SK-MEL-5 (cell line): Measurements from ENCODE around the gene LCOR. TPM values are rescaled to one million over a fixed set of nuclear protein-coding genes. Genes with fewer than 3 reads are reported as not detected.
"Not testable (repeated sequence)": the region's sequence is repeated elsewhere in the genome, so short reads cannot be mapped to it uniquely, and the experiment has no call there.

Experiments used
- DNase-seq: peaks from one replicate; pipeline ENCODE4 v3.0.0-alpha.2; 2016; ENCODE audit warnings: low read depth, low spot score
- in situ Hi-C: cut with HindIII; loops from 2 replicates; pipeline ENCODE4 v1.10.0; 2016; ENCODE audit warnings: low sequenced_read_pairs, high pct_unique_total_duplicates, low pct_unique_long_range_greater_than_20kb
- polyA plus RNA-seq, 2 experiments: library from polyadenylated mRNA; depleted of rRNA; stranded (reverse); fragments of >200 nt; gene quantifications; 2 replicates each; pipeline ENCODE4 v1.2.3, GENCODE V29; 2015
- total RNA-seq: library from RNA; depleted of rRNA; stranded (reverse); fragments of >200 nt; shearing (Covaris generic); gene quantifications from 2 replicates; pipeline ENCODE4 v1.2.3, GENCODE V29; 2014; rRNA removed

The LCOR gene
- 9.5 and 11.0 TPM in 2 replicates for total RNA-seq
- 4.1 and 5.8 TPM in 2 replicates for polyA plus RNA-seq (2015; cell fraction: cytosol; rRNA removed)
- 8.2 and 10.7 TPM in 2 replicates for polyA plus RNA-seq (2015; cell fraction: nucleus; rRNA removed)

GRCh38 chr10:96831867-96832720 is at the start of gene LCOR:
TSS of gene LCOR (plus strand) at chr10:96832298. CDS start at chr10:96949058, 116,760 bp downstream.
- DNase-seq, result peak; percentile 74
- in situ Hi-C loops, result no loop called here

GRCh38 chr10:96784253-96784652 is 47.8 kb upstream of the LCOR start:
- in situ Hi-C loops, result no loop called here

GRCh38 chr10:96789571-96790108 is 42.5 kb upstream of the LCOR start:
- DNase-seq, result no peak
- in situ Hi-C loops, result no loop called here

More at GRCh38 chr10:96784253-96784652, 47.8 kb upstream of the LCOR start:
- no peak for DNase-seq

- in situ Hi-C loops, result no loop called here
- DNase-seq, result no peak
These were observed 40.2 kb upstream of the LCOR start for GRCh38 chr10:96791902-96792301.

- in situ Hi-C loops, result no loop called here
These were observed 37.0 kb upstream of the LCOR start for GRCh38 chr10:96794836-96795733.

GRCh38 chr10:96797485-96797884 is 34.6 kb upstream of the LCOR start:
- DNase-seq, result no peak
- in situ Hi-C loops, result no loop called here

More at GRCh38 chr10:96794836-96795733, 37.0 kb upstream of the LCOR start:
- DNase-seq, result no peak

GRCh38 chr10:96803288-96803664 is 28.8 kb upstream of the LCOR start:
- no peak for DNase-seq
- in situ Hi-C loops, result no loop called here

- in situ Hi-C loops, result no loop called here
These were observed 17.8 kb upstream of the LCOR start for GRCh38 chr10:96814264-96814663.

GRCh38 chr10:96818971-96819370 is 13.1 kb upstream of the LCOR start:
- in situ Hi-C loops, DNase-seq: not testable (repeated sequence)

More at GRCh38 chr10:96814264-96814663, 17.8 kb upstream of the LCOR start:
- DNase-seq, result no peak

- in situ Hi-C loops, result no loop called here
- no peak for DNase-seq
These were observed 11.3 kb upstream of the LCOR start for GRCh38 chr10:96820765-96821164.

- no peak for DNase-seq
- in situ Hi-C loops, result no loop called here
These were observed 5.7 kb upstream of the LCOR start for GRCh38 chr10:96826438-96826837.

GRCh38 chr10:96828609-96829008 is 3.5 kb upstream of the LCOR start:
- in situ Hi-C loops, result no loop called here
- no peak for DNase-seq

GRCh38 chr10:96829029-96829773 is 2.9 kb upstream of the LCOR start:
- DNase-seq, result no peak
- in situ Hi-C loops, result no loop called here

- DNase-seq, result peak; percentile 72
- in situ Hi-C loops, result no loop called here
These were observed 1.4 kb upstream of the LCOR start for GRCh38 chr10:96830511-96831199.

- in situ Hi-C loops, result no loop called here
- no peak for DNase-seq
These were observed 765 bp upstream of the LCOR start for GRCh38 chr10:96831200-96831866.

- peak; percentile 50 for DNase-seq
- in situ Hi-C loops, result no loop called here
These were observed 672 bp downstream of the LCOR start for GRCh38 chr10:96832721-96833219.
